ENCODE results near the gene METTL26.

The METTL26 gene

DNA sequence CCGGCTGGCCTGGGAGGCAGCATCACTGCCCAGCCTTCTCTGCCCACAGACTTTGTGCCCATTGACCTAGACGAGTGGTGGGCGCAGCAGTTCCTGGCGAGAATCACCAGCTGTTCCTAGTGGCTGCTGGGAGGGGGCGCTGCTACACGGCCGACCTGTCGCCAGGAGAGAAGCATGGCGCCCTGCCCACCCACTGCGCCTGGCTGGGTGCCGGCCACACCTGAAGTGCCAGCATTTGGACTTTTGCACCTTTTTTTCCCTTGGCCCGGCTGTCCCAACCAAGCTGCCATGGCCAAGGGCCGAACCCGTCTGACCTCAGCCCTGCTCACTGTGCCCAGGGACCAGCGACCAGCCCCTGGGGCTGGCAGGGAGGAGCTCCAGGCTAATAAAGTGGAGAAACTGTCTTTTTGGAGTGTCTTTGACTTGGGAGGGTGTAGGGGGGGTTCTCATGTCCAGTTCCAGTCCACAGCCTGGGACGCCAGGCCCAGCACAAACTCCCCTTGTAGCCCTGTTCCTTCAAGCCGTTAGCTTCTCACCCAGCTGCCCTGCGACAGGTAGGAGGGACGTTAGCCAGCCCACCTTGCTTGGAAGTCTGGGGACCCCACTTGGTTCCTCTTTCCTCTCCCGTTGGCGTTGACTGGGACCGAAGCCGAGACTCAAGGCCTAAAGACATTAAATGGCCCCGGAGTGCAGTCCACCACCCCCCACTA lies 12.1 kb upstream of the METTL26 start:
- TF ChIP-seq, protein P1, sequence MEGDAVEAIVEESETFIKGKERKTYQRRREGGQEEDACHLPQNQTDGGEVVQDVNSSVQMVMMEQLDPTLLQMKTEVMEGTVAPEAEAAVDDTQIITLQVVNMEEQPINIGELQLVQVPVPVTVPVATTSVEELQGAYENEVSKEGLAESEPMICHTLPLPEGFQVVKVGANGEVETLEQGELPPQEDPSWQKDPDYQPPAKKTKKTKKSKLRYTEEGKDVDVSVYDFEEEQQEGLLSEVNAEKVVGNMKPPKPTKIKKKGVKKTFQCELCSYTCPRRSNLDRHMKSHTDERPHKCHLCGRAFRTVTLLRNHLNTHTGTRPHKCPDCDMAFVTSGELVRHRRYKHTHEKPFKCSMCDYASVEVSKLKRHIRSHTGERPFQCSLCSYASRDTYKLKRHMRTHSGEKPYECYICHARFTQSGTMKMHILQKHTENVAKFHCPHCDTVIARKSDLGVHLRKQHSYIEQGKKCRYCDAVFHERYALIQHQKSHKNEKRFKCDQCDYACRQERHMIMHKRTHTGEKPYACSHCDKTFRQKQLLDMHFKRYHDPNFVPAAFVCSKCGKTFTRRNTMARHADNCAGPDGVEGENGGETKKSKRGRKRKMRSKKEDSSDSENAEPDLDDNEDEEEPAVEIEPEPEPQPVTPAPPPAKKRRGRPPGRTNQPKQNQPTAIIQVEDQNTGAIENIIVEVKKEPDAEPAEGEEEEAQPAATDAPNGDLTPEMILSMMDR (conservative IDR thresholded peaks at IDR 0.05; ENCODE audit: low read depth, low read length), result peak; percentile 41
- H3K4me3 ChIP-seq (ENCODE audit: low read depth, low read length), result peak overlapping the region; percentile 65
- DNase-seq (ENCODE audit: low read depth), result peak; percentile 20

DNA sequence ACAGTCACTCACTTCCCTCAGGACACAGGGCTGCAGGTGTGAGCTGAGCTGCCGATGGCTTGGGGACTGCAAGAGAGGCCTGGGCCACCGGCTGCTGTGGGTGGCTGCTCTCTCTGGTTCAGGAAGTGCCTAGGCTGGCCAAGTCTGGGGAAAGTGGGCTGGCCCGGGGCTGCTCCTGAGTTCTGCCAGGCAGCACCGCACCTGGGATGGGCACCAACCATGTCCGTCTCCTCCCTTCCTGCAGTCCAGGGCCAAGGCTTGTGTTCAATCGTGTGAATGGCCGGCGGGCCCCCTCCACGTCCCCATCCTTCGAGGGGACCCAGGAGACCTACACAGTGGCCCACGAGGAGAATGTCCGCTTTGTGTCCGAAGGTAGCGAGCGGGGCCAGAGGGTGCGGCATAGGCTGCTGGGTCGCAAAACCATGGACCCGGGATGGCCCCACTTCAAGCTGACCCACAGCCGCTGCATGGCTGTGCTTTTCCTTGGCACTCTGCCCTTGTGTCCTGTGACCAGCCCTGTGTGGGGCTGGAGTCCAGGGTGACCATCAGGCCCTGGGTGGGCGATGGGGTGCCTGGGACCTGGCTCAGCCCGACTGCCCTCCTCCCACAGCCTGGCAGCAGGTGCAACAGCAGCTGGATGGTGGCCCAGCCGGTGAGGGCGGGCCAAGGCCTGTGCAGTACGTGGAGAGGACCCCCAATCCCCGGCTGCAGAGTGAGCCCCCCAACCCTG lies 11.2 kb upstream of the METTL26 start:
- no peak overlapping the region for H3K4me3 ChIP-seq (ENCODE audit: low read depth, low read length)
- TF ChIP-seq, protein P1 (conservative IDR thresholded peaks at IDR 0.05; ENCODE audit: low read depth, low read length), result no peak
- no peak for DNase-seq (ENCODE audit: low read depth)

DNA sequence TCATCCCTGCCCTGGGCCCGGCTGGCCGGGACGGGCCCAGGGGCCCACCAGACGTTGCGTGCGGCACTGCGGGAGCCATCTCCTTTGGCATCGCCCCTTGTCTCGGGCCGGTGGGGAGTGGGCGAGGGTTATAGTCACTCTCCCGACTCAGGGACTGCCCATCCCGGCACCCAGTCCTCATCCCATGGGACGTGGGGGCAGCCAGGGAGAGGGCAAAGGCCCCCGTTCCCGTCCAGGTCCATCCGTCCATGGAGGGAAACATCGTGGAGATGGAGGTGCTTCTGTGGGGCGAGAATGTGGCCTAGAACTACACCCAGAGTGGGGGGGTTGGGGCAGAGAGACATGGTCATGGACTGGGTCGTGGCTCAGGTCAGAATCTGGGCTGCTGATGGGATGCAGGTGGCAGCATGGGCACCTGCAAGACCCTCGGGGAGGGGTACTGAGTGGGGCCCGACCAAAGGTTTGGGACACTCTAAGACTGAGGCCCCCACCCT lies 10.6 kb upstream of the METTL26 start:
- TF ChIP-seq, protein P1 (conservative IDR thresholded peaks at IDR 0.05; ENCODE audit: low read depth, low read length), result no peak
- no peak overlapping the region for H3K4me3 ChIP-seq (ENCODE audit: low read depth, low read length)
- DNase-seq (ENCODE audit: low read depth), result no peak

DNA sequence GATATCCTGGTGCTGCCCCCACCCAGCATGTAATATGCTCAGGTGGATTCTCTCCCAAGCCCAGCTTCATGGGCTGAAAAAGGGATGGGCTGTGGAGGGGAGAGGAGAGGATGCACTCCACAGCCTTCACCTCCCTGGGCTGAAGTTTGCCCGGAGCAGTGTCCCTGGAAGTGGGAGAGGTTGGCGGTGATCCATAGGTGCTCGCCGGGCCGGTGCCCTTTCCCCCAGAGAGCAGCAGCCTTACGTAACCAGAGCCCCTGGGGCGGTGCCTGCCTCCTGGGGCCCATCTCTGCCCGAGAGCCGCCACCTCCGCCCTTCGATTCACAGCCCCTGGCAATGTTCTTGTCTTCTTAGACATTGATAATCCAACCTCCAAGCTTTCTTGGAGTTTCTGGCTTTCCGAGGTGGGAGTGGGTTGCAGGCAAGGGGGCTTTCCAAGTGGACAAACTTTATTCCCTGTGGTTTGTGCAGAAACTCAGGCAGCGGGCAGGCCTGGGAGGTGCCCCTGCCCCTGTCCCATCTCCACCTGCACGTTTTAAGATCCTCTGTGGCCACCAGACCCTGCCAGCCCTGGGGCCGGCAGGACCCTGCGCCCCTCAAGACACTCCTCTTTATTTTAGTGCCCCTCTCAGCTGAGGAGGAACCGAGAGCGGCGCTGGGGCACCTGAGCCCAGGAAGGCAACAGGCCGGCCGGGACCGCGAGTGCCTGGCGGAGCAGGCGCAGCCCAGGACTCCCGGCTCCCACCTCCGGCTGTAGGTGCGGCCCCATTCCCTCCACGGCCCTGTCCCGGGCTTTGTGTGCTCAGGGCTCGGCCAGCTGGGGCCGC lies 10.0 kb upstream of the METTL26 start:
- TF ChIP-seq, protein P1 (conservative IDR thresholded peaks at IDR 0.05; ENCODE audit: low read depth, low read length), result no peak
- no peak for DNase-seq (ENCODE audit: low read depth)
- H3K4me3 ChIP-seq (ENCODE audit: low read depth, low read length), result no peak overlapping the region

DNA sequence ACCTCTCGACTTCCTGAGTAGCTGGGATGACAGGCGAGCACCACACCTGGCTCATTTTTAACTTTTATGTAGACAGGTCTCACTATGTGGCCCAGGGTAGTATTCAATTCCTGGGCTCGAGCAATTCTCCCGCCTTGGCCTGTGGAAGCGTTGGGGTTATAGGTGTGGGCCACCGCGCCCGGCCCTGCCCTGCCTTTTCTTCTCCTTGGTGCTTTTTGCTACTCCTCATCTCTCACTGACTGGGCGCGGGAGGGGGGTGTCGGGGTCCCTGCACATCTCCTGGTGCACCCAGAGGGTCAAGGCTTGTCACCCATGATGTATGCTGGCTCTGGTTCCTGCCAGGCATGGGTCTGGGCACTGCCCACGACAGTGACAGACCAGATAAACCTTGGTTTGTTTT lies 8.5 kb upstream of the METTL26 start:
- no peak for DNase-seq (ENCODE audit: low read depth)
- TF ChIP-seq, protein P1 (conservative IDR thresholded peaks at IDR 0.05; ENCODE audit: low read depth, low read length), result no peak
- H3K4me3 ChIP-seq (ENCODE audit: low read depth, low read length), result no peak overlapping the region

DNA sequence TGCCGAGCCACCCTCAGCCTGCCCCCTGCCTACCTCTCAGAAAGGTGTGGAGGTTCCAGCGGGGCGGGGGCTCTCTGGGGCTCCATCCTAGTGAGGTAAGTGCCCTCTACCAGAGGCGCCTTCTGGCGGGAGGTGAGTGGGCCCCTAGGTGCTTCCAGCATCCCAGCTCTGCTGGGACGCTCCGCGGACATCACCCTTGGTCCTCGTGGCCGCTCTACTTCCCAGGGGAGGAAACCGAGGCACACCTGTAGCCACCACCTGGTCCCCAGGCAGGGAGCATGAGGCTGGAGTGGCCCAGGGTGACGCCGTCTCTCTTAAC lies 6.9 kb upstream of the METTL26 start:
- TF ChIP-seq, protein P1 (conservative IDR thresholded peaks at IDR 0.05; ENCODE audit: low read depth, low read length), result no peak
- no peak overlapping the region for H3K4me3 ChIP-seq (ENCODE audit: low read depth, low read length)
- DNase-seq (ENCODE audit: low read depth), result no peak

Measured in choroid plexus epithelial cell (primary cell).